Trophoblast cell (in vitro differentiated cells and primary cell): Measurements from ENCODE around the gene LRGUK.

Experiments
- DNase-seq, 2 donors: peaks; one replicate each; pipeline ENCODE4 v3.0.0-alpha.2; 2016
- H2AFZ ChIP-seq: 2 replicates; pipeline ENCODE4 v1.6.1; 2013; ENCODE audit warnings: low read length, moderate library complexity, mild to moderate bottlenecking; ENCODE audit not compliant: insufficient read depth, poor library complexity
- H2AK5ac ChIP-seq: 2 replicates; pipeline ENCODE4 v1.6.1; 2013; ENCODE audit warnings: mild to moderate bottlenecking, low read length
- H2BK120ac ChIP-seq: 2 replicates; pipeline ENCODE4 v1.6.1; 2013; ENCODE audit warnings: low read length, mild to moderate bottlenecking, moderate library complexity; ENCODE audit not compliant: insufficient read depth, poor library complexity
- H2BK12ac ChIP-seq: 2 replicates; pipeline ENCODE4 v1.6.1; 2013; ENCODE audit warnings: mild to moderate bottlenecking, low read length, moderate library complexity
- H2BK5ac ChIP-seq: 2 replicates; pipeline ENCODE4 v1.6.1; 2013; ENCODE audit warnings: low read length, low read depth, moderate library complexity, mild to moderate bottlenecking; ENCODE audit not compliant: poor library complexity
- H3K14ac ChIP-seq: 2 replicates; pipeline ENCODE4 v1.6.1; 2013; ENCODE audit warnings: mild to moderate bottlenecking, low read length
- H3K18ac ChIP-seq: 2 replicates; pipeline ENCODE4 v1.6.1; 2013; ENCODE audit warnings: mild to moderate bottlenecking, low read length
- H3K23ac ChIP-seq: 2 replicates; pipeline ENCODE4 v1.6.1; 2013; ENCODE audit warnings: low read length
- H3K27ac ChIP-seq: 2 replicates; pipeline ENCODE4 v1.5.1; 2013; ENCODE audit warnings: low read depth, mild to moderate bottlenecking, inconsistent platforms, low read length, moderate library complexity
- H3K27me3 ChIP-seq: 2 replicates; pipeline ENCODE4 v1.6.1; 2013; ENCODE audit warnings: inconsistent platforms, mild to moderate bottlenecking, low read length, moderate library complexity; ENCODE audit not compliant: insufficient read depth
- H3K36me3 ChIP-seq, 2 experiments: 1 replicate in 1 of 2; 2 replicates in 1 of 2; pipeline ENCODE4 v1.6.1; 2013; ENCODE audit warnings: low read length in 2 of 2, mild to moderate bottlenecking in 2 of 2, moderate library complexity in 1 of 2; ENCODE audit not compliant: insufficient read depth in 2 of 2, control insufficient read depth in 1 of 2
- H3K4ac ChIP-seq: 2 replicates; pipeline ENCODE4 v1.6.1; 2013; ENCODE audit warnings: low read depth, mild to moderate bottlenecking, low read length, moderate library complexity
- H3K4me1 ChIP-seq, 2 experiments: 1 replicate in 1 of 2; 2 replicates in 1 of 2; pipeline ENCODE4 v1.6.1; 2013; ENCODE audit warnings: low read length in 2 of 2, mild to moderate bottlenecking in 2 of 2, moderate library complexity in 1 of 2; ENCODE audit not compliant: insufficient read depth in 2 of 2, control insufficient read depth in 1 of 2
- H3K4me2 ChIP-seq: 2 replicates; pipeline ENCODE4 v1.6.1; 2013; ENCODE audit warnings: inconsistent platforms, mild to moderate bottlenecking, low read length, moderate library complexity
- H3K4me3 ChIP-seq: 2 replicates; pipeline ENCODE4 v1.5.1; 2013; ENCODE audit warnings: mild to moderate bottlenecking, low read depth, low read length, inconsistent platforms
- H3K79me1 ChIP-seq: one replicate; pipeline ENCODE4 v1.6.1; 2013; ENCODE audit warnings: low read length
- H3K79me2 ChIP-seq: 2 replicates; pipeline ENCODE4 v1.6.1; 2013; ENCODE audit warnings: low read length, mild to moderate bottlenecking; ENCODE audit not compliant: control insufficient read depth, insufficient read depth, poor library complexity
- H3K9ac ChIP-seq: 2 replicates; pipeline ENCODE4 v1.6.1; 2013; ENCODE audit warnings: mild to moderate bottlenecking, low read length
- H3K9me3 ChIP-seq: 2 replicates; pipeline ENCODE4 v1.6.1; 2013; ENCODE audit warnings: low read depth, mild to moderate bottlenecking, control low read depth, inconsistent platforms, low read length; ENCODE audit not compliant: insufficient read depth
- H4K12ac ChIP-seq: 2 replicates; pipeline ENCODE4 v1.6.1; 2013; ENCODE audit warnings: low read depth, mild to moderate bottlenecking, low read length, moderate library complexity
- H4K8ac ChIP-seq: 2 replicates; pipeline ENCODE4 v1.6.1; 2013; ENCODE audit warnings: low read depth, mild to moderate bottlenecking, low read length, moderate library complexity
- H4K91ac ChIP-seq: one replicate; pipeline ENCODE4 v1.6.1; 2013; ENCODE audit warnings: low read depth, mild to moderate bottlenecking, low read length, moderate library complexity
- WGBS: extraction: QIAGEN DNeasy Blood & Tissue Kit; methylation state at CpG from one replicate; pipeline ENCODE4 v1.1.7; 2013; ENCODE audit warnings: missing lambda C conversion rate; ENCODE audit not compliant: insufficient read length, insufficient coverage; ENCODE audit errors: extremely low coverage; 5-methylcytosine and 5-hydroxymethylcytosine counted together

LRGUK gene

GRCh38 chr7:134088199-134088598 lies 38.9 kb upstream of the LRGUK start:
- no peak overlapping the region for H2BK12ac ChIP-seq

DNA sequence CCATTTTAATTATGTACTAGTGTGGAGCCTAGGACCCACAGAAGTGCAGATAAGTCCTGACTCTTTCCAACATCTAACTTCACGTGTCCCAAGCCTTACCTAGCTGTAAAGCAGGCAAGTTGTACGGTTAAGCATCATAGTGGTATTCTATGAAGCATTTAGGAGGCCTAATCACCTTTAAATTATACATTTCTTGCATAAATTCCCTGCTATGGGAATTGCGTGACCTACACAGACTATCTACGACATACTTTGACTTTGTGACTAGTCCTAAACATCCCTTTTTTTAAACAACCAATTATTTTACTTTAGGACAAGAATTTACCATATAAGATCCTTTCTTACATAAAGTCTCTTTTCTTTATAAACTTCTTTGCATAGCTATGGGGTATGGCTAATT lies 37.7 kb upstream of the LRGUK start:
- no peaks in the 10 kb centered on the region for H3K4me1 ChIP-seq
- no peak for DNase-seq
- H3K14ac ChIP-seq, result no peak overlapping the region
- no peaks in the 10 kb centered on the region for H3K79me2 ChIP-seq
- H2BK5ac ChIP-seq, result no peak overlapping the region
- no peak overlapping the region for H4K12ac ChIP-seq
- no peak overlapping the region for H3K4me2 ChIP-seq
- H3K4ac ChIP-seq, result no peak overlapping the region
- no peak overlapping the region for H3K4me3 ChIP-seq
- H3K9me3 ChIP-seq, result peaks cover 4% of the 10 kb centered on the region
- no peaks in the 10 kb centered on the region for H3K27me3 ChIP-seq
- no peaks in the 10 kb centered on the region for H3K36me3 ChIP-seq
- no peak overlapping the region for H2BK12ac ChIP-seq
- no peak overlapping the region for H3K18ac ChIP-seq
- H3K9ac ChIP-seq, result no peak overlapping the region
- no peaks in the 10 kb centered on the region for H3K79me1 ChIP-seq
- no peak overlapping the region for H2BK120ac ChIP-seq
- WGBS, result no CpG with 5 or more reads among the region's 4 CpGs
- H4K8ac ChIP-seq, result no peak overlapping the region
- no peak overlapping the region for H2AFZ ChIP-seq
- H2AK5ac ChIP-seq, result no peak overlapping the region
- no peak overlapping the region for H3K27ac ChIP-seq
- H3K23ac ChIP-seq, result no peak overlapping the region
- H4K91ac ChIP-seq, result no peak overlapping the region

More at GRCh38 chr7:134088199-134088598, 38.9 kb upstream of the LRGUK start:
- Histone ChIP-seq H4K8ac (no peak overlapping the region), H3K4me3 (no peak overlapping the region), H3K4ac (no peak overlapping the region), H3K79me1 (no peaks in the 10 kb centered on the region), H3K4me1 (peaks cover 0 to 3% of the 10 kb centered on the region in 2 experiments), H2BK5ac (no peak overlapping the region), H3K27ac (no peak overlapping the region), H3K4me2 (no peak overlapping the region), H3K9ac (no peak overlapping the region), H2AFZ (no peak overlapping the region), H3K27me3 (no peaks in the 10 kb centered on the region), H3K23ac (no peak overlapping the region), H3K18ac (no peak overlapping the region), H3K36me3 (no peaks in the 10 kb centered on the region), H4K91ac (no peak overlapping the region), H4K12ac (no peak overlapping the region), H2BK120ac (no peak overlapping the region), H3K14ac (no peak overlapping the region), H2AK5ac (no peak overlapping the region), H3K9me3 (peaks cover 4% of the 10 kb centered on the region), H3K79me2 (no peaks in the 10 kb centered on the region)
- DNase-seq, result no peak

DNA sequence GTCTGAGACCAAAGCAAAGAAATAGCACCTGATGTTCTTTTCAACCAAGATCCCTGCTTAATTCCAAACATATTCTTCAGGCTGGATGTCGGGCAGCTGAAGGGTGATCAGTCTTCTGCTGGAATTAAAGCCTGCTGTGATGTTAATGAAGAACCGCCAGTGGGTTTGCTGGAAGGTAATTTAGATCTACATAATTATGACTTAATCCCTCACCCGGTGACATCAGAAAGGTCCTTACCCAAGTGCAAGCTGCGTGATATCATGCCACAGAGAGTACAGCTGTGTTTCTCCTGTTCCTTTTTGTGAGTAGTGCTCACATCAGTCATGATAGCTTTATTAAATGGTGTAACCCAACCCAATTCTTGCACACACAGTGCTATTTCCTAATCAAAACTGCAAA lies 29.1 kb upstream of the LRGUK start:
- no peaks in the 10 kb centered on the region for H3K9me3 ChIP-seq
- no peak overlapping the region for H2BK5ac ChIP-seq
- H2BK120ac ChIP-seq, result no peak overlapping the region
- no peak overlapping the region for H4K91ac ChIP-seq
- H3K79me1 ChIP-seq, result no peaks in the 10 kb centered on the region
- DNase-seq, result no peak
- H3K36me3 ChIP-seq, result no peaks in the 10 kb centered on the region
- H3K27me3 ChIP-seq, result no peaks in the 10 kb centered on the region
- H3K14ac ChIP-seq, result no peak overlapping the region
- H2AFZ ChIP-seq, result no peak overlapping the region
- H3K23ac ChIP-seq, result no peak overlapping the region
- no peak overlapping the region for H2AK5ac ChIP-seq
- no peak overlapping the region for H3K27ac ChIP-seq
- H2BK12ac ChIP-seq, result no peak overlapping the region
- no peak overlapping the region for H3K4me2 ChIP-seq
- WGBS, result no CpG with 5 or more reads among the region's 4 CpGs
- H4K8ac ChIP-seq, result no peak overlapping the region
- H3K9ac ChIP-seq, result no peak overlapping the region
- no peak overlapping the region for H3K18ac ChIP-seq
- H3K4me3 ChIP-seq, result no peak overlapping the region
- H3K4me1 ChIP-seq, result no peaks in the 10 kb centered on the region
- no peak overlapping the region for H3K4ac ChIP-seq
- H4K12ac ChIP-seq, result no peak overlapping the region
- no peaks in the 10 kb centered on the region for H3K79me2 ChIP-seq

DNA sequence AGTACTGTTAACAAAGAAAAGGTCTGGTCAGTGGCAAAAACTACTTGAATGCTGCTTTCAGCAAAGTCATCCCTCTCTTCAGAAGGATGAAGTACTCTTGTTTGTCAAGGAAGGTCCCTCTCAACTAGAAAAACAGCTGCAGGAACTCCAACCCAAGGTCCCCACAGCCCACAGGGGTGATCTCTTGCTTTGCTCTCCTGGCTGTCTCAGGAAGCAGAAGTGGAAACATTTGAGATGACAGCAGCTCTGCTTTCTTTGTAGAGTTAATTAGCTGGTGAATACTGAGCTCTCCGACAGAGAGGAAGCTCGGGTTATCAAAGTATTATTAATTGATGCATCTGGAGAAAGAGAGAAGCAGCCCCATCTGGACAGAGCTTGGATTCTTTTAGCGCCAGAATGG lies 25.4 kb upstream of the LRGUK start:
- no peak overlapping the region for H2BK5ac ChIP-seq
- WGBS, result no CpG with 5 or more reads among the region's 3 CpGs
- no peak overlapping the region for H4K91ac ChIP-seq
- no peak overlapping the region for H4K8ac ChIP-seq
- H3K4me1 ChIP-seq, result no peaks in the 10 kb centered on the region
- H3K4me3 ChIP-seq, result no peak overlapping the region
- H3K18ac ChIP-seq, result no peak overlapping the region
- no peak overlapping the region for H3K23ac ChIP-seq
- H3K27ac ChIP-seq, result no peak overlapping the region
- no peak overlapping the region for H2AK5ac ChIP-seq
- no peak overlapping the region for H3K4ac ChIP-seq
- no peaks in the 10 kb centered on the region for H3K79me2 ChIP-seq
- H4K12ac ChIP-seq, result no peak overlapping the region
- H3K9me3 ChIP-seq, result no peaks in the 10 kb centered on the region
- no peak overlapping the region for H3K14ac ChIP-seq
- H2AFZ ChIP-seq, result no peak overlapping the region
- no peak for DNase-seq
- H3K79me1 ChIP-seq, result no peaks in the 10 kb centered on the region
- H3K36me3 ChIP-seq, result no peaks in the 10 kb centered on the region
- no peak overlapping the region for H2BK12ac ChIP-seq
- H3K4me2 ChIP-seq, result no peak overlapping the region
- no peak overlapping the region for H3K9ac ChIP-seq
- H2BK120ac ChIP-seq, result no peak overlapping the region
- H3K27me3 ChIP-seq, result no peaks in the 10 kb centered on the region
